PFSK-1 (cell line): ENCODE measurements around the gene ARHGAP42.

Source experiments
- FOXP2 ChIP-seq: optimal IDR thresholded peaks from 2 replicates; pipeline ENCODE3; 2011; ENCODE audit warnings: borderline replicate concordance, control low read depth, inconsistent platforms; ENCODE audit not compliant: insufficient read depth; ENCODE audit errors: extremely low read length, extremely low read depth
- POLR2AphosphoS5 ChIP-seq: IDR thresholded peaks from 2 replicates; pipeline ENCODE4 v1.6.1; 2012; ENCODE audit warnings: low read depth, mild to moderate bottlenecking, control low read depth, low read length, moderate library complexity
- REST ChIP-seq, 2 experiments: IDR thresholded peaks; 2 replicates each; pipeline versions ENCODE4 v1.6.1 to v1.8.0; 2011 to 2012; ENCODE audit warnings: low read depth in 2 of 2, low read length in 2 of 2, control low read depth in 1 of 2, inconsistent platforms in 1 of 2, mild to moderate bottlenecking in 1 of 2, moderate library complexity in 1 of 2; ENCODE audit not compliant: insufficient read depth in 1 of 2
- SIN3A ChIP-seq: IDR thresholded peaks from 2 replicates; pipeline ENCODE4 v1.6.1; 2012; ENCODE audit warnings: mild to moderate bottlenecking, low read length, moderate library complexity, borderline replicate concordance; ENCODE audit not compliant: insufficient read depth
- TAF1 ChIP-seq: IDR thresholded peaks from 2 replicates; pipeline ENCODE4 v1.6.1; 2012; ENCODE audit warnings: low read length, control low read depth, borderline replicate concordance; ENCODE audit not compliant: insufficient read depth

The ARHGAP42 gene

GRCh38 chr11:100730266-100730665 lies 43.2 kb downstream of the ARHGAP42 start:
- TF ChIP-seq FOXP2: no peak

GRCh38 chr11:100731471-100731870 lies 44.4 kb downstream of the ARHGAP42 start:
- no peak for TF ChIP-seq FOXP2
- no peak for TF ChIP-seq TAF1
- no peak for TF ChIP-seq SIN3A

- TF ChIP-seq REST (IDR thresholded peaks at IDR 0.05; ENCODE audit: insufficient read depth in 1 of 2, low read depth in 2 of 2, low read length in 2 of 2) (no peak), TAF1 (no peak), POLR2AphosphoS5 (no peak), SIN3A (no peak), FOXP2 (no peak)
These were observed 45.9 kb downstream of the ARHGAP42 start for GRCh38 chr11:100732949-100733348.

- no peak for TF ChIP-seq REST (IDR thresholded peaks at IDR 0.05; ENCODE audit: insufficient read depth in 1 of 2, low read depth in 2 of 2, low read length in 2 of 2)
- no peak for TF ChIP-seq FOXP2
- TF ChIP-seq POLR2AphosphoS5: no peak
- no peak for TF ChIP-seq SIN3A
- TF ChIP-seq TAF1: no peak
These were observed 47.8 kb downstream of the ARHGAP42 start for GRCh38 chr11:100734743-100735527.

- no peak for TF ChIP-seq SIN3A
- TF ChIP-seq POLR2AphosphoS5: no peak
- TF ChIP-seq FOXP2: no peak
- TF ChIP-seq REST (IDR thresholded peaks at IDR 0.05; ENCODE audit: insufficient read depth in 1 of 2, low read depth in 2 of 2, low read length in 2 of 2): no peak
- TF ChIP-seq TAF1: no peak
These were observed 49.0 kb downstream of the ARHGAP42 start for GRCh38 chr11:100735949-100736675.

GRCh38 chr11:100738701-100739270 lies 51.7 kb downstream of the ARHGAP42 start:
- no peak for TF ChIP-seq FOXP2
- no peak for TF ChIP-seq TAF1
- no peak for TF ChIP-seq SIN3A
- no peak for TF ChIP-seq POLR2AphosphoS5
- no peak for TF ChIP-seq REST (IDR thresholded peaks at IDR 0.05; ENCODE audit: insufficient read depth in 1 of 2, low read depth in 2 of 2, low read length in 2 of 2)
